K562 (cell line): ENCODE measurements around the gene RBM20. TPM values are rescaled to one million over a fixed set of nuclear protein-coding genes. Genes with fewer than 3 reads are reported as not detected.

Experiments used
- ATAC-seq: fragments of 200-7000 bp; cut with Tn5 transposase; 3 replicates; pipeline ENCODE4 v1.9.1; 2020; ENCODE audit warnings: moderate library complexity
- BruUV-seq: library from RNA; stranded (reverse); fragments of 400-500 nt; replicated peaks from 2 replicates; lab custom pipeline; 2021; lab: Mats Ljungman, UMichigan
- CTCF ChIA-PET: fragments of 300-600 bp; formaldehyde crosslinking; extraction: SDS; loops from one replicate; lab custom pipeline; 2021; ENCODE audit warnings: low intra/inter-chr PET ratio; lab: Yijun Ruan, JAX
- POLR2A ChIA-PET: fragments of 300-600, 350-650 bp; sonication (Branson Sonifier 250); formaldehyde crosslinking; extraction: SDS; loops from one replicate; lab custom pipeline; 2021; ENCODE audit warnings: antibody characterized with exemption, inconsistent platforms; lab: Yijun Ruan, JAX
- DNase-seq, 4 experiments: peaks; one replicate each; pipeline versions ENCODE4 v3.0.0 to v3.0.0-alpha.2; 2011 to 2018; ENCODE audit warnings: low spot score in 3 of 4, mixed read lengths in 3 of 4; ENCODE audit errors: extremely low read depth in 1 of 4
- FAIRE-seq: peaks from 2 replicates; lab custom pipeline; 2011; peaks lifted over from hg19 to GRCh38; lab: Jason Lieb, UNC
- H2AFZ ChIP-seq: 2 replicates; pipeline ENCODE4 v1.6.0; 2011; ENCODE audit warnings: low read depth, low read length, control low read depth, inconsistent platforms
- H3K27ac ChIP-seq: fragments of 200-600 bp; 3 replicates; pipeline ENCODE4 v1.8.0; 2011; ENCODE audit warnings: low read depth, mild to moderate bottlenecking, control low read depth, inconsistent platforms, low read length, moderate library complexity, mixed read lengths; ENCODE audit errors: extremely low read depth
- H3K27me3 ChIP-seq, 2 experiments: fragments of 300-600 bp in 1 of 2; 2 replicates in 1 of 2; 3 replicates in 1 of 2; pipeline versions ENCODE4 v1.6.0 to v1.8.0; 2011; ENCODE audit warnings: inconsistent platforms in 2 of 2, low read length in 2 of 2, mild to moderate bottlenecking in 1 of 2, mixed read lengths in 1 of 2, moderate library complexity in 1 of 2; ENCODE audit not compliant: control insufficient read depth in 2 of 2, insufficient read depth in 2 of 2
- H3K36me3 ChIP-seq: fragments of 300-600 bp; 3 replicates; pipeline ENCODE4 v1.8.0; 2011; ENCODE audit warnings: mild to moderate bottlenecking, low read length, inconsistent platforms; ENCODE audit not compliant: control insufficient read depth, insufficient read depth
- H3K4me1 ChIP-seq, 2 experiments: fragments of 200-600 bp in 1 of 2; replicated peaks in 1 of 2; 2 replicates in 1 of 2; 3 replicates in 1 of 2; pipeline versions ENCODE4 v1.5.1 to v1.8.0; 2011; ENCODE audit warnings: inconsistent platforms in 2 of 2, low read length in 2 of 2, mild to moderate bottlenecking in 1 of 2, mixed read lengths in 1 of 2, moderate library complexity in 1 of 2; ENCODE audit not compliant: control insufficient read depth in 2 of 2, insufficient read depth in 2 of 2
- H3K4me2 ChIP-seq: 2 replicates; pipeline ENCODE4 v1.6.1; 2011; ENCODE audit warnings: low read length, control low read depth, inconsistent platforms, mixed read lengths; ENCODE audit not compliant: insufficient read depth
- H3K4me3 ChIP-seq: fragments of 200-600 bp; sonication (generic), shearing (Covaris generic); 2 replicates; pipeline ENCODE4 v1.5.1; 2016; ENCODE audit warnings: control low read depth, inconsistent platforms
- H3K79me2 ChIP-seq: fragments of 200-600 bp; 3 replicates; pipeline ENCODE4 v1.8.0; 2011; ENCODE audit warnings: low read length, inconsistent platforms; ENCODE audit not compliant: control insufficient read depth, insufficient read depth
- H3K9ac ChIP-seq, 2 experiments: 2 replicates each; pipeline versions ENCODE4 v1.6.0 to v1.6.1; 2011; ENCODE audit warnings: low read depth in 2 of 2, low read length in 2 of 2, control low read depth in 1 of 2, inconsistent platforms in 1 of 2, mild to moderate bottlenecking in 1 of 2, mixed read lengths in 1 of 2; ENCODE audit not compliant: insufficient read depth in 1 of 2
- H3K9me1 ChIP-seq: one replicate; pipeline ENCODE4 v1.6.0; 2011; ENCODE audit warnings: inconsistent platforms, mild to moderate bottlenecking, low read length, moderate library complexity; ENCODE audit not compliant: control insufficient read depth, insufficient read depth
- H3K9me3 ChIP-seq: replicated peaks from 2 replicates; pipeline ENCODE4 v1.5.1; 2011; ENCODE audit warnings: low read depth, low read length, inconsistent platforms; ENCODE audit not compliant: control insufficient read depth, insufficient read depth
- H4K20me1 ChIP-seq: replicated peaks from 2 replicates; pipeline ENCODE4 v1.6.1; 2011; ENCODE audit warnings: low read length, inconsistent platforms, mixed read lengths; ENCODE audit not compliant: control insufficient read depth, insufficient read depth
- ATF3 ChIP-seq, 2 experiments: fragments of 450-650 bp in 1 of 2; sonication (generic) in 1 of 2; formaldehyde crosslinking in 1 of 2; IDR thresholded peaks in 1 of 2; conservative IDR thresholded peaks in 1 of 2; 2 replicates each; pipeline versions ENCODE4 v1.6.1 to v1.8.1; 2016 to 2023; ENCODE audit warnings: mild to moderate bottlenecking in 2 of 2, moderate library complexity in 2 of 2, inconsistent platforms in 1 of 2, missing genetic modification reagents in 1 of 2
- FOXA3 ChIP-seq, 2 experiments: fragments of 450-650 bp in 1 of 2; sonication (generic) in 1 of 2; formaldehyde crosslinking; IDR thresholded peaks in 1 of 2; conservative IDR thresholded peaks in 1 of 2; 2 replicates each; pipeline versions ENCODE4 v1.4.0 to v1.8.0; 2020 to 2022; ENCODE audit warnings: mild to moderate bottlenecking in 2 of 2, missing genetic modification reagents in 1 of 2
- GTF2E2 ChIP-seq: fragments of 200-800 bp; sonication (Bioruptor generic); IDR thresholded peaks from 2 replicates; pipeline ENCODE4 v1.6.1; 2016; ENCODE audit warnings: missing genetic modification characterization, missing compliant biosample characterization
- MTA1 ChIP-seq: fragments of 450-650 bp; IDR thresholded peaks from 2 replicates; pipeline ENCODE4 v1.6.1; 2017; ENCODE audit warnings: borderline replicate concordance
- RUNX1 ChIP-seq: sonication (generic); IDR thresholded peaks from 2 replicates; pipeline ENCODE4 v1.6.1; 2016; ENCODE audit warnings: antibody characterized with exemption, low read depth
- THRA ChIP-seq: fragments of 450-650 bp; IDR thresholded peaks from 2 replicates; pipeline ENCODE4 v1.6.1; 2017; ENCODE audit warnings: mild to moderate bottlenecking, moderate library complexity
- ZKSCAN3 ChIP-seq: fragments of 250-450 bp; sonication (Bioruptor Pico); IDR thresholded peaks from 2 replicates; pipeline ENCODE4 v1.4.0; 2020
- ZNF24 ChIP-seq: fragments of 450-650 bp; IDR thresholded peaks from 2 replicates; pipeline ENCODE4 v1.6.1; 2016
- ZNF77 ChIP-seq: fragments of 250-450 bp; sonication (Bioruptor Pico); IDR thresholded peaks from 2 replicates; pipeline ENCODE4 v1.5.0; 2020
- WGBS: fragments of 100-300 bp; shearing (Covaris generic); methylation state at CpG from one replicate; pipeline ENCODE4 v1.1.6; 2016; ENCODE audit warnings: low coverage, mixed read lengths; ENCODE audit not compliant: insufficient coverage; ENCODE audit errors: missing lambda C conversion rate; 5-methylcytosine and 5-hydroxymethylcytosine counted together
- in situ Hi-C: fragments of 300-500 bp; cut with MboI; formaldehyde crosslinking; loops from 4 replicates; pipeline ENCODE4 v1.15.0; 2018; ENCODE audit warnings: inconsistent platforms, mixed read lengths
- intact Hi-C: fragments of 100-400 bp; cut with micrococcal nuclease; formaldehyde crosslinking; loops from 2 replicates; pipeline ENCODE4 v1.14.2; 2022
- polyA plus RNA-seq, 8 experiments: library from polyadenylated mRNA; depleted of rRNA in 4 of 8; stranded (reverse) in 5 of 8; unstranded in 3 of 8; fragments of >200 nt; fragmentation: Nextera tagmentation in 2 of 8; fragmentation: Illumina TruSeq in 1 of 8; extraction: Ambion mirVana in 2 of 8; extraction: Trizol in 1 of 8; gene quantifications; 2 replicates each; pipeline versions ENCODE4 v1.2.1 to v1.2.3, GENCODE V29; 2011 to 2014; ENCODE audit warnings: inconsistent platforms in 1 of 8, missing spikeins in 1 of 8
- total RNA-seq, 7 experiments: library from RNA; depleted of rRNA in 6 of 7; stranded (reverse); fragments of >200 nt in 6 of 7; fragmentation: Illumina TruSeq in 2 of 7; extraction: Trizol in 2 of 7; gene quantifications; 2 replicates each; pipeline versions ENCODE4 v1.2.1 to v1.2.3, GENCODE V29; 2011 to 2021; ENCODE audit warnings: low replicate concordance in 1 of 7

RBM20 gene
- total and polyA plus RNA-seq, 9 of the 15 experiments (the other 6 are each of a cell fraction or from before 2014, with no cell fraction given), result 0.63 to 5.7 (median 3.2) TPM

DNA sequence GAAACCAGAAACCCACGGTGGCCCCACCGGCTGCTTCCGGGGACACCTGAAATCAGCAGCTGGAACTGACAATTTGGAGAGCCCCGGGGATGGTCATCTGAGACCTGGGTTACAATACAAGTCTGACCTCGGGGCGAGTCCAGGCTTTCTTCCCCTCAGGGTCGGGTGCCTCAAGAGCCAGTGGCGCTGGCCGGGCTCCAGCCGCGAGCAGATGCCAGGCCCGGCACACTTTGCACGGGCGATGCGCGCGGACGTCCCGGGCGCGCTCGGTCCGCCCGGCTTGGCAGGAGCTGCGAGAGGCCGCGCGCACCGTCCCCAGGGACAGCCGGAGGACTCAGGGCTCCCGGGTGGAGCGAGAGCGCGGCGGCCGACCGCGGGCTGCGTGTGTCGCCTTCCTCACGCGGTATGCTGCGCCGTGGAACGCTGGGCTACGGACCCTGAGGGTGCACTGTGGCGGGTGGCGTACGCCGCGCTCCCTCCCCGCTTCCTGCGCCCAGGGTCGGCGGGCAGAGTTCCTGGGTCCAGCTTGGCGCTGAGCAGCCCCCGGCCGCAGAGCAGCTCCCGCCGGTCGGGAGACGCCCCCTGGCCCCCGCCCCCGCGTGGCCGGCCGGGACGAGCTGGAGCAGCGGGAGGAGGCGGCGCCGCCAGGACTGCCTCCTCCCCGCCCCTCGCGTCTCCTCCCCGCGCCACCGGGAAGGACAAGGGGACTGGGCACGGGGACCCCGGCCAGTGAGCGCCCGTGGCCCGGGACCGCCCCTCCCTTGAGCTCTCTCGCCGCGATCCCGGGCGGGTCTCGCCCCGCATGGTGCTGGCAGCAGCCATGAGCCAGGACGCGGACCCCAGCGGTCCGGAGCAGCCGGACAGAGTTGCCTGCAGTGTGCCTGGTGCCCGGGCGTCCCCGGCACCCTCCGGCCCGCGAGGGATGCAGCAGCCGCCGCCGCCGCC is at the start of gene RBM20 (continued):
- TF ChIP-seq THRA (no peak), FOXA3 (CRISPR knock-in tag; conservative IDR thresholded peaks at IDR 0.05 in 1 of 2, IDR thresholded peaks at IDR 0.05 in 1 of 2) (no peak), GTF2E2 (no peak), RUNX1 (no peak), ZNF24 (no peak), MTA1 (no peak)

DNA sequence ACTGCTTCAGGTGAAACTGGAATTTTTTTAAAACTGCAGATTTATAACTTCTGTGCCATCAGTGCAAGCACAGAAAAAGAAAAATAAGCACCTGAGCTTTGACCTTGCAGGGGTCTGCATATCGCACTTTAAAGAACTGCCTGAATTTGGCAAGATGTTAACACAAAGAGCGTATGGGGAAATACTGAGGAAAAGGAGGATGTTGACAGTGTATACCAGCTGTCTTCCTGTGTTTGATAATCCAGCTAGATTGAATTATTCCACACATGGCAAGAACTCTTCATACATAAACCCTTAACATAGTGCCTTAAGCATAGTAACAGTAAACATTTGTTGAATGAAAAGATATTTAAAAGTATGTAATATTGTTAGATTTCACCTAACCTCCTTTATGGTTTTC is 46.7 kb upstream of the RBM20 start:
- H4K20me1 ChIP-seq, result no peaks in the 10 kb centered on the region
- ChIA-PET CTCF (no interaction called here), POLR2A (interaction anchor here (1.0 to 1.6 kb wide), 3 partner anchors 10 to 49 kb away, joined by 3 to 6 read pairs (median 3); no protein-coding TSS in a partner anchor)
- no peaks in the 10 kb centered on the region for H3K9me1 ChIP-seq
- 100% methylated on average over 2 of the region's 2 CpGs for WGBS
- no peak overlapping the region for H3K4me2 ChIP-seq
- H3K4me1 ChIP-seq, result no peaks in the 10 kb centered on the region
- no peak overlapping the region for H2AFZ ChIP-seq
- H3K36me3 ChIP-seq, result peaks cover 84% of the 10 kb centered on the region
- no peaks in the 10 kb centered on the region for H3K27me3 ChIP-seq
- DNase-seq (no peak), FAIRE-seq (no peak), ATAC-seq (no peak)
- H3K9me3 ChIP-seq, result no peaks in the 10 kb centered on the region
- no TSS peak for BruUV-seq
- no peak overlapping the region for H3K4me3 ChIP-seq
- in situ Hi-C loops (no loop called here), intact Hi-C loops (no loop called here)
- TF ChIP-seq ZKSCAN3 (CRISPR knock-in tag) (no peak), ZNF77 (no peak), ATF3 (IDR thresholded peaks at IDR 0.05) (no peak), ATF3 (CRISPR knock-in tag; conservative IDR thresholded peaks at IDR 0.05) (no peak)
- no peak overlapping the region for H3K27ac ChIP-seq
- H3K9ac ChIP-seq, result no peak overlapping the region
- H3K79me2 ChIP-seq, result no peaks in the 10 kb centered on the region
